Astrocyte of the spinal cord (primary cell): ENCODE results near the gene RAB18.
A peak's percentile ranks its signal among the peaks of the same experiment; 100 is the strongest.

Experiments used
- DNase-seq: peaks from one replicate; pipeline ENCODE4 v3.0.0; 2011; ENCODE audit warnings: low read depth, low spot score
- H3K4me3 ChIP-seq: 2 replicates; pipeline ENCODE4 v1.5.1; 2011; ENCODE audit warnings: low read depth, mild to moderate bottlenecking, low read length, moderate library complexity
- in situ Hi-C: cut with HindIII; loops from 2 replicates; pipeline ENCODE4 v1.10.0; 2017; ENCODE audit warnings: low sequenced_read_pairs
- TF ChIP-seq, protein P1 (sequence below): IDR thresholded peaks from 2 replicates; pipeline ENCODE4 v1.5.1; 2012; ENCODE audit warnings: low read depth, mild to moderate bottlenecking, low read length, inconsistent platforms

The RAB18 gene

DNA sequence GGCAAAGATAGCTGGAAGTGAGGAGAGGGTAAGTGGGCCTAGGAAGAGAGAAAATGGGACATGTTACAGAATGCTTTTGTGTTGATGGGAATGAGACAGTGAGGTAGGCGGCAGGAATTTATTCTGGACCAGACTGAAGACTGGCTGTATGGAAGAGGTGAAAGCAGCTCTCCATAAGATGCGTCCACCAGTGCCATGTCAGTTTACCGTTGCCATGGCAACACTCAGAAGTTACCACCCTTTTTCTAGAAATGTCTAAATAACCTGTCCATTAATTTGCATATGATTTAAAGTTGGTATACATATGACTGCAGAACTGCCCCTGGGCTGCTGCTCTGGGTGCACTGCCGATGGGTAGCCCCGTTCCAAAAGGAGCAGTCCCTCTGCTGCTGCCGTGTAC lies 46.7 kb downstream of the RAB18 start:
- H3K4me3 ChIP-seq: no peak overlapping the region
- TF ChIP-seq, protein P1, sequence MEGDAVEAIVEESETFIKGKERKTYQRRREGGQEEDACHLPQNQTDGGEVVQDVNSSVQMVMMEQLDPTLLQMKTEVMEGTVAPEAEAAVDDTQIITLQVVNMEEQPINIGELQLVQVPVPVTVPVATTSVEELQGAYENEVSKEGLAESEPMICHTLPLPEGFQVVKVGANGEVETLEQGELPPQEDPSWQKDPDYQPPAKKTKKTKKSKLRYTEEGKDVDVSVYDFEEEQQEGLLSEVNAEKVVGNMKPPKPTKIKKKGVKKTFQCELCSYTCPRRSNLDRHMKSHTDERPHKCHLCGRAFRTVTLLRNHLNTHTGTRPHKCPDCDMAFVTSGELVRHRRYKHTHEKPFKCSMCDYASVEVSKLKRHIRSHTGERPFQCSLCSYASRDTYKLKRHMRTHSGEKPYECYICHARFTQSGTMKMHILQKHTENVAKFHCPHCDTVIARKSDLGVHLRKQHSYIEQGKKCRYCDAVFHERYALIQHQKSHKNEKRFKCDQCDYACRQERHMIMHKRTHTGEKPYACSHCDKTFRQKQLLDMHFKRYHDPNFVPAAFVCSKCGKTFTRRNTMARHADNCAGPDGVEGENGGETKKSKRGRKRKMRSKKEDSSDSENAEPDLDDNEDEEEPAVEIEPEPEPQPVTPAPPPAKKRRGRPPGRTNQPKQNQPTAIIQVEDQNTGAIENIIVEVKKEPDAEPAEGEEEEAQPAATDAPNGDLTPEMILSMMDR: no peak
- no peak for DNase-seq
- in situ Hi-C loops: no loop called here

DNA sequence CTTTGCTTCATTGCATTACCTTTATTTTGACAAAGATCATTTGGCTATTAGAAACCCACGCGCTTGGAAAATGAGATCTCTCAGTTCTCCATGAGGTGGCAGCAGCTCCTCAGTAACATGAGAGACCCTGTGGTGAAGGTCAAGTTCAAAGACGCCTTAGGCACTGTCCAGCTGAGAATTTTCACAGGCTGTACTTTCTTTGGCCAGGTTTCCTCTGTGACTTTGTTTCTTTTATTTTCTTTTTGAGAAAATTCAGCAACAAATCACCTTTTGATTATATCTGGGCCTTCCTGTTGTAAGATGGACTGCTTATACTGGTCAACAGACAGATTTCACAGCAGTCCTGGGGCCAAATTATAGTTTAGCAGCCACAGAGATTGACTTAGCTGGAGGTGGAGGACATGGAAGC lies 54.5 kb downstream of the RAB18 start:
- in situ Hi-C loops: no loop called here
- peak; percentile 55 for DNase-seq
- no peak overlapping the region for H3K4me3 ChIP-seq
- TF ChIP-seq, protein P1: peak; percentile 74

DNA sequence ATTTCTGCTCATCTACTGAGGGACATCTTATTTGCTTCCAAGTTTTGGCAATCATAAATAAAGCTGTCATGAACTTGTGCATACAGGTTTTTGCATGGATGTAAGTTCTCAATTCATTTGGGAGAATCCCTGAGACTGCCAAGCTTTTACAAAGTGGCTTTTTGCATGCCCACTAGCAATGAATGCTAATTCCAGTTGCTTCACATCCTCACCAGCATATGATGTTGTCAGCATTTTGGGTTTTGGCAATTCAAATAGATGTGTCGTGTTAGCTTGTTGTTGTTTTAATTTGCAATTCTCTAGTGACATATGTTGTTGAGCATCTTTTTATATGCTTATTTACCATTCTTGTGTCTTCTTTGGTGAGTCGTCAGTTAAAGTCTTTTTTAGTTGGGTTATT lies 57.2 kb downstream of the RAB18 start:
- no peak for DNase-seq
- in situ Hi-C loops: no loop called here
- TF ChIP-seq, protein P1: no peak
- no peak overlapping the region for H3K4me3 ChIP-seq

DNA sequence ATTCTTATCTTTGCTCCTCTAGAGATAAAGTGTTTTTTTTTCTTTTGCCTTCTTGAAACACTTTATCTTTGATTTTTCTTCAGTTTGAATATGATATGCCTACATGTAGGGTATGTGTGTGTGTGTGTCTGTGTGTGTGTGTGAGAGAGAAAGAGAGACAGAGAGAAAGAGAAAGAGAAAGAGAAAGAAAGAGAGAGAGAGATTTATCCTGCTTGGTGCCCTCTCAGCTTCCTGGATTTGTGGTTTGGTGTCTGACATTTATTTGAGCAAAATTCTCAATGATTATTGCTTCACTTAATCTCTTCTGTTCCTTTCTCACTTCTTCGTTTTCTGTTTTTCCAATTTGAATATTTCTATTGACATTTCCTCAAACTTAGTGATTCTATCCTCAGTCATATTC lies 60.3 kb downstream of the RAB18 start:
- TF ChIP-seq, protein P1: no peak
- DNase-seq: no peak
- in situ Hi-C loops: no loop called here
- H3K4me3 ChIP-seq: no peak overlapping the region

DNA sequence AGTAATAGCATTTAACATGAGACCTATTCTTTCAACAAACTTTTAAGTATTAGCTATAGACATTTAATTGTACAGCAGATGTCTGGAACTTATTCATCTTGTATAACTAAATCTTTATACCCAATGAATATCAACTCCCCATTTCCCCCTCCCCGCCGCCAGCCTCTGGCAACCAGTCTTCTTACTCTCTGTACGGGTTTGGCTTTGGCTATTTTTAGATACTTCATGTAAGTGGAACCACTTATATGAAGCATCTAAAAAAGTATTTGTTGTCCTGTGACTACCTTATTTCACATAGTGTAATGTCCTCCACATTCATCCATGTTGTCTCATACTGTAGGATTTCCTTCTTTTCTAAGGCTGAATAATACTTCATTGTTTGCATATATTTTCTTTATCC lies 60.8 kb downstream of the RAB18 start:
- no peak for DNase-seq
- TF ChIP-seq, protein P1: no peak
- in situ Hi-C loops: no loop called here
- H3K4me3 ChIP-seq: no peak overlapping the region

DNA sequence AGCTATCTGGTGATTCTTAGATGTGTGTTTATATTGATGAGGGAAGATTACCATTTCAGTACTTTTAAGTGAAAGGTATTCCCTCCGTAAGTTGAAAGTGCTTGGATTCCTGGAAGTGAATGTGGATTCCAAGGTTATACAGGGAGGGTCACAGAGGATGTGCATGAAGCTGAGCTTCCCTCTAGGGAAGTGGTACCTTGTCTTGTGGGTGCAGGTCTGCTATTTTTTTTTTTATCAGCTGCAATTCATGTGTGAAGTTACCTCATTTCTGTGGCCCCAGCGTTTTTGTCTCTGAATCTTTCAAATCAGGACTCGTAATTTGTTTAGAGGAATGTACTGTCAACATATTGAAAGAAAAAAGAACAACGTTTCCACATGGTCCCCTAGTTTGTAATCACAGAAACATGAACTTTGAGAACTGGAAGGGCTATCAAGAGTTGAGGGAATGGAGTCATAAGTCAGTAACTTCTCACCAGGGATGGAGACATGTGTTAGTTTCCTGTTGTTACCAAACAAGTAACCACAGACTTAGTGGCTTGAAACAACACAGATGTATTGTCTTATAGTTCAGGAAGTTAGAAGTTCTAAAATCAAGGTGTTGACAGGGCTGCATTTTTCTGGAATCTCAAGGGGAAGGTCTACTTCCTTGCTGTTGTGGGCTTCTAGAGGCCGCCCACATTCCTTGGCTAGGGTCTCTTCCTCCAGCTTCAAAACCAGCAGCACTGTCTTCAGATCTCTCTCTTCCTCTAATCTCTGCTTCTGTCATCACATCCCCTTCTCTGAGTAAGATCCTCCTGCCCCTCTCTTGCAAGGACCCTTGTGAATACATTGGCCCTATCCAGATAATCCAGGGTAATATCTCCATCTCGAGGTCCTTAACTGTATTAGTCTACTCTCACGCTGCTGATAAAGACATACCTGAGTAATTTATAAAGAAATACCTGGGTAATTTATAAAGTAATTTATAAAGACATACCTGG lies 64.4 kb downstream of the RAB18 start:
- TF ChIP-seq, protein P1: no peak
- in situ Hi-C loops: no loop called here
- no peak for DNase-seq
- no peak overlapping the region for H3K4me3 ChIP-seq
